Activated CD8-positive, alpha-beta memory T cell treated with anti-CD3 and anti-CD28 coated beads, Interleukin-2, amount 50 U/mL, for 24 hours (primary cell): ENCODE measurements around the gene ATPAF1.

Experiments
- DNase-seq: peaks from one replicate; pipeline ENCODE4 v3.0.0-alpha.2; 2020; ENCODE audit errors: extremely low read depth

The ATPAF1 gene

GRCh38 chr1:46587069-46587468 lies 81.1 kb downstream of the ATPAF1 start:
- no peak for DNase-seq

- no peak for DNase-seq
These were observed 82.7 kb downstream of the ATPAF1 start for GRCh38 chr1:46585312-46585938.

GRCh38 chr1:46583494-46583893 lies 84.7 kb downstream of the ATPAF1 start:
- DNase-seq = no peak

GRCh38 chr1:46582972-46583371 lies 85.2 kb downstream of the ATPAF1 start:
- no peak for DNase-seq
